GM12872 (cell line): ENCODE data around the gene TRAF3IP3.

Experiments
- TF ChIP-seq, protein P1 (sequence below): IDR thresholded peaks from 3 replicates; pipeline ENCODE4 v1.5.1; 2011; ENCODE audit warnings: low read depth, mild to moderate bottlenecking, low read length, moderate library complexity; ENCODE audit not compliant: insufficient read depth

TRAF3IP3 gene

DNA sequence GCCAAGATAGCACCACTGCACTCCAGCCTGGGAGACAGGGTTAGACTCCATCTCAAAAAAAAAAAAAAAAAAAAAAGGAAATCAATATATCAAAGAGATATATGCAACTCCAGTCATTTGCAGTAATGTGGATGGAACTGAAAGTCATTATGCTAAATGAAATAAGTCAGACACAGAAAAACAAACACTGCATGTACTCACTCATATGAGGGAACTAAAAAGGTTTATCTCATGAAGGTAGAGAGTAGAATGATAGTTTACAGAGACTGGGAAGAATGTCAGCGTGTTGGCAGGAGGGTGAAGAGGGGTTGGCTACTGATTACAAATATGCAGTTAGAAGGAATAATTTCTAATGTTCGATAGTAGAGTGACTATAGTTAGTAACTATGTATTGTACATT, 38.0 kb upstream of the TRAF3IP3 start:
- TF ChIP-seq, protein P1, sequence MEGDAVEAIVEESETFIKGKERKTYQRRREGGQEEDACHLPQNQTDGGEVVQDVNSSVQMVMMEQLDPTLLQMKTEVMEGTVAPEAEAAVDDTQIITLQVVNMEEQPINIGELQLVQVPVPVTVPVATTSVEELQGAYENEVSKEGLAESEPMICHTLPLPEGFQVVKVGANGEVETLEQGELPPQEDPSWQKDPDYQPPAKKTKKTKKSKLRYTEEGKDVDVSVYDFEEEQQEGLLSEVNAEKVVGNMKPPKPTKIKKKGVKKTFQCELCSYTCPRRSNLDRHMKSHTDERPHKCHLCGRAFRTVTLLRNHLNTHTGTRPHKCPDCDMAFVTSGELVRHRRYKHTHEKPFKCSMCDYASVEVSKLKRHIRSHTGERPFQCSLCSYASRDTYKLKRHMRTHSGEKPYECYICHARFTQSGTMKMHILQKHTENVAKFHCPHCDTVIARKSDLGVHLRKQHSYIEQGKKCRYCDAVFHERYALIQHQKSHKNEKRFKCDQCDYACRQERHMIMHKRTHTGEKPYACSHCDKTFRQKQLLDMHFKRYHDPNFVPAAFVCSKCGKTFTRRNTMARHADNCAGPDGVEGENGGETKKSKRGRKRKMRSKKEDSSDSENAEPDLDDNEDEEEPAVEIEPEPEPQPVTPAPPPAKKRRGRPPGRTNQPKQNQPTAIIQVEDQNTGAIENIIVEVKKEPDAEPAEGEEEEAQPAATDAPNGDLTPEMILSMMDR, result no peak

DNA sequence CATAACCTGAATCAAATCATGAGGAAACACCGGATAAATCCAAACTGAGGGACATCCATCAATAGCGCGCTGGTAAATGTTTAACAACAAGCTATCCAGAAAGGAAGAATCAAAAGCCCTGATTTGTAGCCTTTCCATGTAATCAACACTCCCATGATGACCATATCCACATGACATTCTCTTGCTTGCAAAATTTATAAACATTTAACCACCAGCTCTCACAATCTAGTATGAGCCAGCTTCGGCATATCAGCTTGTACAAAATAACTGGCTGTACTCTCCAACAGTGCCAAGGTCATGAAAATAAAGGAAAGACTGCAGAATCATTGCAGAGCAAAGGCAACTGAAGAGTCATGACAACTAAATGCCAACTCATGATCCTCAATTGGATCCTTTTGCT, 35.5 kb upstream of the TRAF3IP3 start:
- TF ChIP-seq, protein P1, result no peak

DNA sequence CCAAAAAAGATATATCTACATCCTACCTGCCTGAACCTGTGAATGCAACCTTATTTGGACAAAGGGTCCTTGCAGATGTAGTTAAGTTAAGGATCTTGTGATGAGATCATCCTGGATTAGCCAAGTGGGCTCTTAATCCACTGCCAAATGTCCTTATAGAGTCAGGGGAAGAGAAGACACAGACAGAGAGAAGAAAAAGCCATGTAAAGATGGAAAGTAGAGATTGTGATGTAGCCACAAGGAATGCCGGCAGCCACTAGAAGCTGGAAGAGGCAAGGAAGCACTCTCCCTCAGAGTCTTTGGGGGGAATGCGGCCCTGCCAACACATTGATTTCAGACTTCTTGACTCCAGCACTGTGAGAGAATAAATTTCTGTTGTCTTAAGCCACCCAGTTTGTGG, 35.0 kb upstream of the TRAF3IP3 start:
- TF ChIP-seq, protein P1, result no peak

DNA sequence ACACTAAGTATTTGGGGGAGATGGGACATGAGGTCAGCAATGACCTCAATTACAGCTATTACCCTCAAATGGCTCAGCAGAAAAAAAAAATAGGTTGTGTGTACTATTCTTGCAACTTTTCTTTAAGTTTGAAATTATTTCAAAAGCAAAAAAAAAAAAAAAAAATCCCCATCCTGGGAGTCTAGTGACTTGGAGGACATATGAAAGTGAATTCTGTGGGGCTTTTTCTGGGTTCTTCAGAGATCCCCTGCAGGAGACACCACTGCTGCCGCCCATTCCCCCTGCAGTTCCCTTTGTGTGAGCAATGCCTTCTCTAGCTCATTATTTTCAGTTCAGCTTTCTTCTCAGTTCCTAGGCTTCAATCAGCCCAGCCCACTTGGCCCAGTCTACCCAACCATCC, 34.5 kb upstream of the TRAF3IP3 start:
- TF ChIP-seq, protein P1, result no peak

DNA sequence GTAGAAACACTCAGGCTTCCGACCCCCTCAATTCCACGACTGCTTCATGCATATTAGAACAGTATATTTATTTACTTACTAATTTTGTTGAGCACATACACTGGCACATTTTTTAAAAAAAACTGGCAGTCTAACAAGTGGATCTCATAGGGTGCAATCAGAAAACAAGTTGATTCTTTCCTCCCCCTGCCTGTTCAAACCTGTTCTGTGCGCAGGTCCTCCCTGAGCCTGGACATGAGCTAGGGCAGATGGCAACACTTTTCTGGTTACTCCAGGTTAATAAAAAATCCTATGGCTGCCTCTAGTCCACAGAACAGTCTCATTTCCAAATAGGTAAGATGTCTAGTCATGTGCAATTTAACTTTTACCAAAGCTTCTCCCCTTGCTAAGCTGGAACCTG, 32.6 kb upstream of the TRAF3IP3 start:
- TF ChIP-seq, protein P1, result no peak

DNA sequence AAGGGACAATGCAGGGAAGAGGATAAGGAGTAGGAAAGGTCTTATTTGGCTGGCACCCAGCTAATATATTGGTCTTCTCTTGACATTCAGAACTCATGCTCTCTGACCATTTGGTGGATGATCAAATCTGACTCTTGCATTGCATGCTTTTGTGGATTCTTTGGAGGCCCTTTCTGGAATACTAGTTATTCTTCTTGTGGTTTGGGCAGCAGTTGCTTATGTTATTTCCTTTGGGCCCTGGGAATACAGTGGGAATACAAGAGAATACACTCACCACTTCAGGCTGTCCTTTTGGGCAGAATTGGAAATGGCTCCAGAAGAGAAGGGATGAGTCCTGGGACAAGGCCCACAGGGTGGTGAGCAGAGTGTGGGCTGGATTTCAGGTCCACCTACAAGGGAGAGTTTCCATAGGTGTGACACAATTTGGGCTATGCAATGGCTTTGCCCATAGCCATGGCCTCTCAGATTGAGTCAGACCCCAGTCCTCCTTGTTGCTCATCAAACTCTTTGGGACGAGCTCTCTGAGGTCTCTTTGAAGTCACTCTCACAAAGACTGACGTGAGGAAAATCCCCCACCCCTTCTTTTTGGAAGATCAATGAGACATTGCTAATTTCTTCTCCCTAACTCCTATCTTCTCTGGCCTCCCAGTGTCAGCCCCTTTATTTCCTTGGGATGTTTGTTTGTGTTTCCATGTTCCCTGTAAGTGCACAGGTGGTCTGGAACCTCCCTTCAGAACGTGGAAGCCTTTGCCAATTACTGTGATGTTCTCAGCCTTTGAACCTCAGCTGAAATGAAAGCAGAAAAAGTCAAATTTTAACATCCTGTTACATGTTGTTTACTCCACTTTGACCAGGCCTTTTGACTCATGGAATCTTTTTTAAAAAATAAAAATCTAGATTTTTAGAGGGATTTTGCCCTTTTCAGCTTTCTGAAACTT, 31.8 kb upstream of the TRAF3IP3 start:
- TF ChIP-seq, protein P1, result no peak

DNA sequence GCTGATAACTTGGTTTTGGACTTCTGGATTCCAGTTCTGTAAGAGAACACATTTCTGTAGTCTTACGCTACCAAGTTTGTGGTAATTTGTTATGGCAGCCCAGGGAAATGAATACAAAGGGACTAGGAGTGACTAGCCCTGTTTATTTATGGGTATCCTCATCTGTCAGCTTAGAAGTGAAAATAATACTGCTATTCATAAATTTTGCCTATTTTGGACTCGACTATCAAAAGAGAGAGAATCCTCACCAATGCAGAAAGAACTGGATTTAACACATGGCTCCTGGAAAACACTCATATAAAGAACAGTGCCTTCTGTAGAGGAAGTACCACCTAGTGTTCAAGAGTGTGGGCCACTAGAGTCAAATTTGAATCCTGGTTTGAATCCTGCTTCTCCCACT, 28.6 kb upstream of the TRAF3IP3 start:
- TF ChIP-seq, protein P1, result no peak
